GM19193 (cell line): Measurements from ENCODE around the gene TLL2.

Experiments
- POLR2A ChIP-seq: IDR thresholded peaks from 4 replicates; pipeline ENCODE4 v1.6.1; 2011; ENCODE audit not compliant: insufficient read depth, insufficient read length; ENCODE audit errors: extremely low read depth

The TLL2 gene

DNA sequence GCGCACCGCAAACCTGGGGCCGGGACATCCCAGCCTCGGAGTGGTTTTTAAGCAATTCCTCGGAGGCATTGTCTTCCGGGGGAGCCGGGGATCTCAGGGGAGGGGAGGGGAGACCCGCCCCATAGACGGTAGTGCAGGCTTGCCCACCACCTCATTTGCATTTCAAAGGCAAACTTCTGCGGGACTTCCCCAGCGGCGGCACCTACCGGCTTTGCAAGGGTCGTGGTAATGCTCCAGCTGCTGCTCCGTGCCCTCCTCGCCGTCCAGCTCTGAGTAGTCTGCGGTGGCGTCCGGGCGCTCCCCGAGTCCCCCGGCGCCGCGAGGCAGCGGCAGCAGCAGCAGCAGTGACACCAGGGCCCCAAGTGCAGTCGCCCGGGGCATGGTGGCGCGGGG lies 425 bp downstream of the TLL2 start:
- TF ChIP-seq POLR2A, result no peak

- no peak for TF ChIP-seq POLR2A
Measured at GRCh38 chr10:96512524-96513304, 1.0 kb downstream of the TLL2 start.

GRCh38 chr10:96511044-96511945 lies 2.4 kb downstream of the TLL2 start:
- TF ChIP-seq POLR2A, result no peak

- no peak for TF ChIP-seq POLR2A
Measured at GRCh38 chr10:96509017-96509641, 4.6 kb downstream of the TLL2 start.

GRCh38 chr10:96507044-96507443 lies 6.7 kb downstream of the TLL2 start:
- no peak for TF ChIP-seq POLR2A

DNA sequence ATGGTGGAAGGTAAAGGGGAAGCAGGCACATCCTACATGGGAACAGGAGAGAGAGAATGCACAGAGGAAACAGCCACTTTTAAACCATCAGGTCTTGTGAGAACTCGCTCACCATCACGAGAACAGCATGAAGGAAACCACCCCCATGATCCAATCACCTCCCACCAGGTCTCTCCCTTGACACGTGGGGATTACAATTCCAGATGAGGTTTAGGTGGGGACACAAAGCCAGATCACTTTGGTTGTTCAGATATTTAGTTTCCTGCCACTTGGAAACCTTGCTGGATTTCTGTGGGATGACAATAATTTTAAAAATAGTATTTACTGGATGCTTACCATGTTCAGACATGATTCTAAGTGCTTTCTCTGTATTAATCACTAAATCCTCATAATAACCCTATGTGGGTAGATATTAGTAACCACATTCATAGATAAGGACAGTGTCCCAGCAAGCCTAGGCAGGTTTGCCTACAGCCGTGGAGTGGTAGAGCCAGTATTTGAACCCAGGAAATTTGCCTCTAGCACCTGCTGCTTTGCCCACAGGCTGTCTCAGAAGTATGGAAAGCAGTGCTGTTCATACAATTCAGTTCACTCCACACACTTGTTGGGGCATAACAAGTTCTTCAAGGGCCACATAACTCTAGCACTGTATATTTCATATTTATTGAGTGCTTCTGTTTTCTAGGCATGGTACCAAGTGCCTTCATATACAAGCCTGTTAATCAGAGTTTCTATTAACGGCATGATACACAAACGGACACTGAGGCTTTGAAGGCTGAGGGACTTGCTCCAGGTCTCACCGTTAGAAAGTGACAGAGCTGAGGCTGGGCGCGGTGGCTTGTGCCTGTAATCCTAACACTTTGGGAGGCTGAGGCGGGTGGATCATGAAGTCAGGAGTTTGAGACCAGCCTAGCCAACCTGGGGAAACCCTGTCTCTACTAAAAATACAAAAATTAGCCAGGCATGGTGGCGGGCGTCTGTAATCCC lies 8.3 kb downstream of the TLL2 start:
- TF ChIP-seq POLR2A, result no peak

GRCh38 chr10:96502561-96503282 lies 11.0 kb downstream of the TLL2 start:
- no peak for TF ChIP-seq POLR2A

GRCh38 chr10:96501985-96502384 lies 11.7 kb downstream of the TLL2 start:
- TF ChIP-seq POLR2A, result no peak

DNA sequence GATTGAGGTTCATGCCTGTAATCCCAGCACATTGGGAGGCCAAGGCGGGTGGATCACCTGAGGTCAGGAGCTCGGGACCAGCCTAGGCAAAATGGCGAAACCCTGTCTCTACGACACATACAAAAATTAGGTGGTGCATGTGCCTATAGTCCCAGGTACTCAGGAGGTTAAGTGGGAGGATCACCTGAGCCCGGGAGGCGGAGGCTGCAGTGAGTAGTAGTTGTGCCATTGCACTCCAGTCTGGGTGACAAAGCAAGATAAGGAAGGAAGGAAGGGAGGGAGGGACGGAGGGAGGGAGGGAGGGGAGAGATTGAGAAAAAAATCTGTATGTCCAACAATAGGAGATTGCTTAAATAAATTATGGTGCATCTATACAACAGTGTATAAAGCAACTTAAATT lies 13.2 kb downstream of the TLL2 start:
- TF ChIP-seq POLR2A, result no peak

DNA sequence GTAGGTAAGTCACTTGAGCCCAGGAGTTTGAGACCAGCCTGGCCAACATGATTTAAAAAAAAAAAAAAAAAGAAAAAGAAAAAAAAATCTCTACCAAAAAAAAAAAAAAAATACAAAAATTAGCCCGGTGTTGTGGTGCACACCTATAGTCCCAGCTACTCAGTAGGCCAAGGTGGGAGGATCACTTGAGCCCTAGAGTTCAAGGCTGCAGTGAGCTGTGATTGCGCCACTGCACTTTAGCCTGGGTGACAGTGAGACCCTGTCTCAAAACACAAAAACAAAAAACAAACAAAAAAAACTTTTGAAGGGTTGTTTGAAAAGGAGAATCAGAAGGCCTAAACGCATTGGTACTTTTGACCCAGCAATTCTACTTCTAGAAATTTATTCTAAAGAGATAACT lies 13.7 kb downstream of the TLL2 start:
- no peak for TF ChIP-seq POLR2A

GRCh38 chr10:96497391-96497790 lies 16.3 kb downstream of the TLL2 start:
- no peak for TF ChIP-seq POLR2A

GRCh38 chr10:96496281-96496925 lies 17.3 kb downstream of the TLL2 start:
- no peak for TF ChIP-seq POLR2A

- no peak for TF ChIP-seq POLR2A
Measured at GRCh38 chr10:96495544-96495943, 18.2 kb downstream of the TLL2 start.
